G401.6 (cell line): ENCODE results near the gene BUB1B.

Source experiments
- FAIRE-seq: peaks from 2 replicates; lab custom pipeline; 2012; peaks lifted over from hg19 to GRCh38; lab: Jason Lieb, UNC

The BUB1B gene

GRCh38 chr15:40240619-40241221 is 79.9 kb downstream of the BUB1B start:
- FAIRE-seq = no peak

GRCh38 chr15:40241269-40242212 is 80.7 kb downstream of the BUB1B start:
- FAIRE-seq = no peak

GRCh38 chr15:40242213-40242599 is 81.3 kb downstream of the BUB1B start:
- FAIRE-seq = no peak

DNA sequence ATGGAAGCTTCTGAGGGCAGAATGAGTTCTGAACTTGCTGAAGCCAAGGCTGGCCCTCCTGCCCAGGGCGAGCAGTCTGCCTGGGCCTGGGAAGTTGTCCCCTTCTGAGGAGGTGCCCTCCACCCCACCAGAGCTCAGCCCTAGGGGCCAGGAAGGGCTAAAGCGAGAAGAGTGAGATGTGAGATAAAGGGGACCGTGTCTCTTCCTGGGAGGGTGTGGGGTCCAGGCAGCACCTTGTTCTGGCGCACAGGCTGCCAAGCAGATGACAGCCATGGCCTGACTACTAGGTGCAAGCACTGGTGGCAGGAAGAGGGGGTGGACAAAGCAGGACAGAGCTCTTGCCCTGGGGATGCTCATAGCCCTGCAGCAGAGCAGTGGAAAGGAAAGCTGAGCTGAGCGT is 81.7 kb downstream of the BUB1B start:
- FAIRE-seq = no peak

GRCh38 chr15:40243126-40243810 is 82.4 kb downstream of the BUB1B start:
- no peak for FAIRE-seq

GRCh38 chr15:40244961-40245523 is 84.2 kb downstream of the BUB1B start:
- no peak for FAIRE-seq

- FAIRE-seq = no peak
Measured at GRCh38 chr15:40245666-40246450, 85.0 kb downstream of the BUB1B start.

GRCh38 chr15:40246496-40247280 is 85.8 kb downstream of the BUB1B start:
- no peak for FAIRE-seq

DNA sequence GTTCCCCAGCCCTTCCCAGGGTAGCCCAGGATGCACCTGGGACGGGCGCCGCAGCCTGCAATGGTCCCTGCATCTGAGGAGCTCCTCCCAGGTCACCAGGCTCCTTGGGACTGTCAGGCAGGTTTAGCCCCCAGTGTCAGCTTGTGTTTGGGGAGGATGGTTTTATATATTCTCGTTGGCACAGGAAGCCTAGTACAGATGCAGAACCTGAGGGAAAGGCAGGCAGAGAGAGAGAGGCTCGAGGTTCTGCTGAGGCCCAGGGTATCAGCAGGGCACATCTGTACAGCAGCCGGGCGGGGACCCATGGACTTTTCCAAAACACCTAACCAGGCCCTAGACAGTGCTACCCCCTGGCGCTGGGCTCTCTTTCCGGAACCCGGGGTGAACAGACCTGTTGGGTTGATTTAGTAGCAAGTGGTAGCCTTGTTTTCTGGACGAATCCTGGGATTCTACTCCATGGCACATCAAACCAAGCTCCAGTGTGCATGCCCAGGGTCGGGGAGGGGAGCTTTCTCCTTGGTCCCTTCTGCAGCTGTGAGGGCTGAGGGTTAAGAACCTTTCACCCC is 86.6 kb downstream of the BUB1B start:
- FAIRE-seq = no peak

DNA sequence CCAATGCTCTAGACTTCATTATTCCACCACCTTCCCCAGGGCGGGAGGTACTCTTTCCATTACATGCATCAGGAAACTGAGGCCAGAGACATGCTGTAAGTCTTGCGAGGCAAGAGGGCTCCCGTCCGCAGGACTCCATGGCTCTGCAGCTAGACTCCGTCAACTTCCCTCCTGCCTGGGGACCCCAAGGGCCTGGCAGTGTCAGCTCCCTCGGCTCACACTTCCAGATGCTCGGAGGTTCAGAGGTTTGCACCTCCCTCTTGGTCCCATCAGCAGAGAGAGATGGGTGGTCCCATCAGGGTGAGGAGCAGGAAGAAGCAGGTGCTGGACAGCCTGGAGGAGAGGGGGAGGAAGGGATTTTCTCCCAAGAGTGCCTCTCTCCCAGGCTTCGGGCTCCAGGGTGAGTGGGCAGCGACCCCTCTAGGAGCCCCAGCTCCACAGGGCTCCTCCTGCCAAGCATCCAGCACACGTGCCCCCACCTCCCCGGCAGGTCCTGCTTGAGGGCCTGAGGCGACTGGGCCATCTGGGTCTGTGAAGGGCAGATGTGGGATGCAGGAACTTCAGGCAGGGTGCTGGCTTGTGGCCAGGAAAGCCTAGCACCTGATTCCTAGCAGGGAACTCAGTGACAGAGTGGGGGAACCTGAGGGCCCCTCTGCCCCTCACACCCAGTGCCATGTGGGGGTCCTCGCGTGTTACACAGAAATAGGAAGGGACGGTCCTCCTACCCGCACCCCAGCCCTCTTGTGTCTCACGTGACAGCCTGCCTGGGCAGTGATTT is 87.3 kb downstream of the BUB1B start:
- FAIRE-seq = no peak

DNA sequence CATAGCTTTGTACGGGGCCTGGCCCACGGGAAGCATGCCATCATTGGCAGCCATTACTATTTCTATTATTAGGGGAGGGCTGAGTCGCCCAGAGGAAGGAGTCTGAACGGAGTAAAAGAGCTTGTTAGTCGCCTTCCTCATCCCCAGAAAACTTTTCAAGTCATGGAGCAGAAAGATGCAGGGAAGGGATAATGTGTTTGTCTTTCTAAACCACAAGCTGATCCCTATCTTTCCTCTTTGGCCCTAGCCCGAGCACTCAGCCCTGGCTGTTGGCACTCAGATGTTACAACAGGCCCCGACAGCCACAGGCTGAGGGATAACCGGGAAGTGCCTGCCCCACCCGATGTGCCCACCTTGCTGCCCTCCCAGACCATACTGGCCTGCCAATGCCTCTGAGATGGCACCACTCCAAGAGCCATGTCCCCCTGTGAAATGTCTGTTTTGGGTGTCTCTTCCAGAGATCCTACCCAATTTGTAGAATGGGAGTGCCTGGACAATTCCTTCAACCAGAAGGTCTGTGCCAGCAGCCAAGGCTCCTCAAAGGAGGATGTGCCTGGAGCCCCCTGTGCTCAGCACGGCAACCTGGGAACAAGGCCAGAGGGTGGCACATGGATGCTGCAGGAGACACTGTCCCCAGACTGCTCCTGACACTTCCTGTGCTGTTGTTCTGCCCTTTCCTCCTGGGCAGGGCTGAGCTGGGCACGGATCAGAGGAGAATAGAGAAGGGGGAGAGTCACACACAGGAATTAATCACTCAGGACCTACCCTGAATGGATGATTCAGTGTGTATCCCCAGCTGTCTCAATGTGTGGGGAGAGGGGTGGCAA is 88.8 kb downstream of the BUB1B start:
- FAIRE-seq = no peak

DNA sequence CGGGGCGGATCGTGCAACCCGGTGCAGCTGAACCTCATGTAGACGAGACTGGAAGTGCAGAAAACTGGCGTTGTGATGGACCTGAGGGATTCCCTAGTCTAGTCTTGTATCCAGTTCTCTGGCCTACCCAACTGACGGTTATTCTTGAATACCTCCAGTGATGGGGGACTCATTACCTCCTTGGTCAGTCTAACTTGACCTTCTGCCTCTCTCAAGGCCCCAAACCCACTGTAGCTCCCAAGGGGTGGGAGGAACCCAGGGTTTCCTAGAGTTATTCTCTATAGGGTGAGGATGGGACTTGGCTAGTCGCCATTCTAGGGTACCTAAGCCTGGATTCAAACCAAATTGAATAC is 89.4 kb downstream of the BUB1B start:
- FAIRE-seq = no peak

DNA sequence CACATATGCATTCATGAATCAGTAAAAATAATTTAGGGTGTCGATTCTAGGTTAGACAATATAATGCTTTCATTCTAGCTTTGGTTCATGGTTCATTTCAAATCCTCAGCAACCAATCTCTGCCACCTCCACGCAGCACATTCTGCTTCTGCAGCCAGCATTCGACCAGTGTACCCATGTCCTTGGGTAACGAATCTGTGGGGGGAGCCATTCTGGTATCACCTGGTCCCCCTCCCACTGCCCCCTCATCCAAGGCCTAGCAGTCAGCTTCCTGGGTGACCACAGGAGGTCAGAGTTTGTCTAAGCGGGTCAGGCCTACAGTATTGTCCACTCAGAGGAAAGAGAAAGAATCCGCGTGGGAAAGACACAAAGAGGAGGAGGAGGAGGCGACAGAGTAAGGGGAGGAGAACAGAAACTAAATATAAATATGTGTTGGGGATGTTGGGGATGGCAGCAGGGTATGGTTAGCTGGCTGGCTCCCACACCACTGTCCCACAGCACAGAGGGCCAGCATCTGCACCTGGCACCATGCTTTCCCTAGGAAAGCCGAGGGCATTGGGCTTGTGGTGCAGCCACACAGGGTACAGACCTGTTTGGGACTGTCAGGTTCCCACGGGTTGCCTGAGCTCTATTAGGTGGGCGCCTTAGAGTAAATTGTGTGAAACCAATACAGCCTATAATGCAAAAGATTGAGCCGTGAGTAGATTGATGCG is 90.1 kb downstream of the BUB1B start:
- FAIRE-seq = no peak

- no peak for FAIRE-seq
Measured at GRCh38 chr15:40251486-40252140, 90.7 kb downstream of the BUB1B start.

GRCh38 chr15:40252141-40252437 is 91.2 kb downstream of the BUB1B start:
- no peak for FAIRE-seq

DNA sequence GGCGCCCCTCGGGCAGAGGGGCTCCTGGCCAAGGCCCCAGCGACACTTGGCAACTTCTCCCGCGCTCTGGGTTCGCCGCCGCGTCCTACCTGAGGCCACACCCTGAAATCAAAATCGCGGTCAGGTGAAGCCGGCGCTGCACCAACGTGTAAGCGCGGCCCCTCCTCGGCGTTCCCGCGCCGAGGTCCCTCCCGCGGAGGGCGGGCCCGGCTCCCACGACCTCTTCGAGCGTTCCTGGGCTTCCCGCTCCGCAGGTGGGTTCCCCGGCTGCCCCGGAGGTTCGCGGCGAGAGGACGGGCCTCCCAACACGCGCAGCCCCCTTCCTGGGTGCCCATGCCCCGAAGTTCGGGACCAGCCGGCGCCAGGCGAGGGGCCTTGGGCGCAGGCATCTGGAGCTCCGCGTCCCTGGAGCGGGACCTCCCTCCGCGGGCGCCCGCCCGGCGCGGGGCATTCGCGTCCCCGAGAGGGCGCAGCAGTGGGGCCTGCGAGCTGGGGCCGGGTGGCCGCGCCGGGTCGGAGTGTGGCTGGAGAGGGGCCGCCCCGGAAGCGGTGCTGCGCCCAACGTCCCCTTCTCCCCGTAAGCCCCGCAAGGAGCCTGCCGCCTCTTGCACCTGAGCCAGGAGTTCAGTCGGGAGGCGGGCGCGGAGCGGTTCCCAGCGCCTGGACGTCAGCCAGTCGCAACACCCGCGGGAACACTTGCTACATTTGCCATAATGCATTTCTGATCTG is 91.7 kb downstream of the BUB1B start:
- no peak for FAIRE-seq

- FAIRE-seq = no peak
Measured at GRCh38 chr15:40253167-40253790, 92.4 kb downstream of the BUB1B start.
